NK-92 (cell line): ENCODE data around the gene CFC1.
"Not testable (repeated sequence)": the region's sequence is repeated elsewhere in the genome, so short reads cannot be mapped to it uniquely, and the experiment has no call there.

Experiments
- DNase-seq: peaks from one replicate; lab custom pipeline; 2025; ENCODE audit not compliant: unreplicated experiment; lab: John Stamatoyannopoulos, UW

The CFC1 gene

GRCh38 chr2:130583582-130583981 lies 15.8 kb downstream of the CFC1 start:
- DNase-seq, result not testable (repeated sequence)

DNA sequence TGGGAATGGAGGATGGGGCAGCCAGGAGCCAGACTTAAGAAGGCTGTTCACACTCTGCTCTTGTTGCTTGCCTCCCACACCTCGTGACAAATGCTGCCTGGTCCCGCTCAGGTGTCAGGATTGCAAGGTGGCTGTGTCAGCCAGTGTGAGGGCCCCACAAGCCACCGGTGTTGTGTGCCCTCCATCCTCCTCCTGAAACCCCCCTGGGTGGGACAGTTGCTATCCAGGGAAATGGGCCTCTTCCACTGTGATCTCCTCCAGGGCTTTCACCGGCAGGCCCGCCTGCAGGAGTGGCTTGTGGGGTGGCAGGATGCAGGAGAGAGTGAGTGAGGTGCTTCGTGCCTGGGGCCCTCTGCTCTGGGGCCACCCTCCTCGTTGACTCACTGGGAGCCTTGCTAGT lies 16.4 kb downstream of the CFC1 start:
- not testable (repeated sequence) for DNase-seq

- DNase-seq, result not testable (repeated sequence)
Observed at GRCh38 chr2:130581491-130581890, 17.9 kb downstream of the CFC1 start.

DNA sequence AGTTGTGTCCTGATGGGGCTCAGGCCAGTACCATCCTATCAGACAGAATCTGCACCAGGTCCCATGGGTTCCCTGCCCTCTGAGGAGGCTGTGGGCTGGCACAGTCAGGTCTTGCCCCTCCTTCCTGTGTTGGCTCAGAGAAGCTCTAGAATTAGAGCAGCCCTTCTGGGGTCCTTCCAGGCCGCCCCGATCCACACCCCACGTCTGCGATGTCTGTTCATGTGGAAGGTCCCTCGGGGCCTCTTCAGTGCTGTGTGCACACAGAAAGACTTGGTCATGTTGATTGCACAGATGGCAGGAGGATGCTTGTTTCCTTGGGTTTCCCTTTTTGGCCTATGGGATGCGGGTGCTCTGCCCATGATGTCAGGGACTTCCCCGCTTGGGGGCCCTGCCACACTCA lies 20.3 kb downstream of the CFC1 start:
- DNase-seq, result not testable (repeated sequence)

DNA sequence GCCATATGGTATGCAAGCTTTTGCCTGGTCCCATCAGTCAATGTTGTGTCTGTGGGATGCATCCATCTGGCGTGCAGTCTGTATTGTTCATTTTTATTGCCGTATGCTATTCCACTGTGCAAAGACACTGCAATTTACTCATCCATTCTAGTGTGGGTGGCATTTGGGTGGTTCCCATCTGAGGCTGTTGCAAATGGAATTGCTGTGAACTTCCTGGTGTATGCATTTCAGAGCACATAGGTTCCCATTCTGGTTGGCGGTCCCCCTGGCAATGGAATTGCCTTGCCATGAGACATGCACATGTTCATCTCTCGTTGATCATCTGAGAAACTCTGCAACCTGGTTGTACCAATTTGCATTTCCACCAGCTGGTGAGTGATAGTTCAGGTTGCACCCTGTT lies 21.8 kb downstream of the CFC1 start:
- not testable (repeated sequence) for DNase-seq

- not testable (repeated sequence) for DNase-seq
Observed at GRCh38 chr2:130576209-130576784, 23.1 kb downstream of the CFC1 start.

DNA sequence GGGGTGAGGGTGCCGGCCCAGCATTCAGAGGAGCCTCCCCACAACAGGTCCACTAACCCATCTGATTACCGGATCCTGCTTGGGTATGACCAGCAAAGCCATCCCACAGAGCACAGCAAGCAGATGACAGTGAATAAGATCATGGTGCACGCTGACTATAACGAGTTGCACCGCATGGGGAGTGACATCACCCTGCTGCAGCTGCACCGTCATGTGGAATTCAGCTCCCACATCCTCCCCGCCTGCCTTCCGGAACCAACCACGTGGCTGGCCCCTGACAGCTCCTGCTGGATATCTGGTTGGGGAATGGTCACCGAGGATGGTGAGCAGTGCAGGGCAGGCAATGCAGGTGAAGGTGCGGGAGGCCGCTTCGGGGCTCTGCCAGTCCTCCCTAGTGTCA lies 25.1 kb downstream of the CFC1 start:
- DNase-seq, result not testable (repeated sequence)

- DNase-seq, result not testable (repeated sequence)
Observed at GRCh38 chr2:130571929-130572328, 27.4 kb downstream of the CFC1 start.

DNA sequence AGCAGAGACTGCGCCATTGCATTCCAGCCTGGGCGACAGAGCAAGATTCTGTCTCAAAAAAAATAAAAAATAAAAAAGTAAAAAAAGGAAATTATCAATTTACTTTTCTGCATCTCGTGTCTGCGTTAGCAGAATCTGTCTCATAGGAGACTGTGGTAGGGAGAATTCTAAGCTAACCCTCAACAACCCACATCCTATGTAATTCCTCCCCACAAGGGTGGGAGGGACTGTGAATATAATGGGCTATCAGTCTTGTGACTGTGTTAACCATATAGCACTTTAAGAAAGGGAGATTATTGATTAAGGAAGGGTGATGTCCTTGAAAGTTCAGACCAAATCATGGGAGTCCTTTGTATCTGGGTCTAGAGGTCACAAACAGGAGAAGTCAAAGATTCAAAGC lies 33.2 kb downstream of the CFC1 start:
- DNase-seq, result not testable (repeated sequence)

DNA sequence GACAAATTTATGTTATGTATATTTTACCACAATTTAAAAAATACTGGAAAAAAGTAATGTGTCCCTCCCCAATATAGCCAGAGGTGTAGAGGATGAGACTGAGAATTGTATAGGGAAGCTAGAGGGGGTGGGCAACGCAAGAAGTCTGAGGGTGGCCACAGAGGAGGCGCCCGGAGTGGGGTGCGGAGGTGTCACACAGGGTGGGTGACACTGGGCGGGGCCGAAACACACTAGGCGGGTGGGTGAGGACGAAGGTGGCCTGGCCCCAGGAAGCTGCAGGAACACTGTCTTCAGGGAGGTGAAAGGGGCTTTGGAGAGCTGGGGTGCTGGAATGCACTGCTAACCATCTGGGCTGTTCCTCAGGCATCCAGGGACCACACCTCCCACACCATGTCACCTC lies 42.9 kb downstream of the CFC1 start:
- not testable (repeated sequence) for DNase-seq

DNA sequence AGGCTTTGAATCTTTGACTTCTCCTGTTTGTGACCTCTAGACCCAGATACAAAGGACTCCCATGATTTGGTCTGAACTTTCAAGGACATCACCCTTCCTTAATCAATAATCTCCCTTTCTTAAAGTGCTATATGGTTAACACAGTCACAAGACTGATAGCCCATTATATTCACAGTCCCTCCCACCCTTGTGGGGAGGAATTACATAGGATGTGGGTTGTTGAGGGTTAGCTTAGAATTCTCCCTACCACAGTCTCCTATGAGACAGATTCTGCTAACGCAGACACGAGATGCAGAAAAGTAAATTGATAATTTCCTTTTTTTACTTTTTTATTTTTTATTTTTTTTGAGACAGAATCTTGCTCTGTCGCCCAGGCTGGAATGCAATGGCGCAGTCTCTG lies 45.2 kb downstream of the CFC1 start:
- not testable (repeated sequence) for DNase-seq

GRCh38 chr2:130549475-130549874 lies 49.9 kb downstream of the CFC1 start:
- DNase-seq, result not testable (repeated sequence)

GRCh38 chr2:130548418-130548817 lies 51.0 kb downstream of the CFC1 start:
- not testable (repeated sequence) for DNase-seq

DNA sequence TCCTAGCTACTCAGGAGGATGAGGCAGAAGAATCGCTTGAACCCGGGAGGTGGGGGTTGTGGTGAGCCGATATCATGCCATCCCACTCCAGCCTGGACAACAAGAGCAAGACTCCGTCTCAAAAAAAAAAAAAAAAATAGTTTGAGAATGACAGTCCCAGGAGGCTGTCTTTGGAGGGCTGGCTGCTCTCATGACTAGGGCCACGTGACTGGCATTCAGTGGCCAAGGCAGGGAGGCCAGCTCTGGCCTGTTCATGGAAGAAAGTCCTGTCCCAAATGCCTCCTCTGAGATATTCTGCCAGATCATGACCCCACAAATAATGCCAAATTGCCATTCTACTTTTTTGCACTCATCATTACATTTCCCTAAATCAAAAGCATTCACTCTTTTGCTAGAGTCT lies 54.4 kb downstream of the CFC1 start:
- not testable (repeated sequence) for DNase-seq

- not testable (repeated sequence) for DNase-seq
Observed at GRCh38 chr2:130543785-130544528, 55.4 kb downstream of the CFC1 start.

GRCh38 chr2:130542789-130543188 lies 56.6 kb downstream of the CFC1 start:
- not testable (repeated sequence) for DNase-seq
